NCI-H748 (cell line): ENCODE measurements around the gene TCERG1.

ENCODE experiments used
- DNase-seq: peaks from one replicate; lab custom pipeline; 2025; ENCODE audit not compliant: unreplicated experiment; lab: John Stamatoyannopoulos, UW

Gene TCERG1

GRCh38 chr5:146446861-146447733 lies at the start of gene TCERG1:
Gene TCERG1 (plus strand): TSS chr5:146447333. CDS start chr5:146447350, 17 bp downstream.
- peak; percentile 100 for DNase-seq

- DNase-seq = no peak
These were observed 48.3 kb upstream of the TCERG1 start for GRCh38 chr5:146398826-146399225.

GRCh38 chr5:146399481-146399880 lies 47.7 kb upstream of the TCERG1 start:
- no peak for DNase-seq

- no peak for DNase-seq
These were observed 46.9 kb upstream of the TCERG1 start for GRCh38 chr5:146400201-146400600.

- no peak for DNase-seq
These were observed 46.1 kb upstream of the TCERG1 start for GRCh38 chr5:146401021-146401420.

- no peak for DNase-seq
These were observed 44.2 kb upstream of the TCERG1 start for GRCh38 chr5:146402949-146403348.

GRCh38 chr5:146409054-146409671 lies 38.0 kb upstream of the TCERG1 start:
- no peak for DNase-seq

- DNase-seq = no peak
These were observed 36.9 kb upstream of the TCERG1 start for GRCh38 chr5:146410272-146410671.

- DNase-seq = no peak
These were observed 27.4 kb upstream of the TCERG1 start for GRCh38 chr5:146419696-146420095.

GRCh38 chr5:146425023-146425422 lies 22.1 kb upstream of the TCERG1 start:
- DNase-seq = peak; percentile 7

GRCh38 chr5:146426305-146426704 lies 20.8 kb upstream of the TCERG1 start:
- no peak for DNase-seq

GRCh38 chr5:146426853-146427618 lies 20.1 kb upstream of the TCERG1 start:
- DNase-seq = peak; percentile 62

GRCh38 chr5:146427619-146427997 lies 19.5 kb upstream of the TCERG1 start:
- no peak for DNase-seq

- no peak for DNase-seq
These were observed 18.5 kb upstream of the TCERG1 start for GRCh38 chr5:146428658-146429057.

GRCh38 chr5:146440353-146440752 lies 6.8 kb upstream of the TCERG1 start:
- no peak for DNase-seq

- no peak for DNase-seq
These were observed 6.2 kb upstream of the TCERG1 start for GRCh38 chr5:146440870-146441495.

GRCh38 chr5:146441896-146442295 lies 5.2 kb upstream of the TCERG1 start:
- no peak for DNase-seq

- peak; percentile 11 for DNase-seq
These were observed 724 bp downstream of the TCERG1 start for GRCh38 chr5:146447734-146448380.

- no peak for DNase-seq
These were observed 1.8 kb downstream of the TCERG1 start for GRCh38 chr5:146448783-146449519.

GRCh38 chr5:146450002-146450401 lies 2.9 kb downstream of the TCERG1 start:
- DNase-seq = no peak
